Liver (tissue), 3 donors: Measurements from ENCODE around the gene ZNF718.
"Not testable (repeated sequence)": the region's sequence is repeated elsewhere in the genome, so short reads cannot be mapped to it uniquely, and the experiment has no call there.

Source experiments
- CTCF ChIP-seq: fragments of 150-350 bp; IDR thresholded peaks from 2 replicates; pipeline ENCODE4 v1.5.1; 2017; ENCODE audit warnings: improper control_type of control experiment, low read depth, low read length; ENCODE audit not compliant: missing input control
- GABPA ChIP-seq, 2 donors: IDR thresholded peaks in 1 of 2; conservative IDR thresholded peaks in 1 of 2; 2 replicates each; pipeline ENCODE4 v1.6.1; 2016; ENCODE audit warnings: antibody characterized with exemption in 2 of 2, mild to moderate bottlenecking in 1 of 2, moderate library complexity in 1 of 2
- HNF4A ChIP-seq, 2 donors: conservative IDR thresholded peaks; 2 replicates each; pipeline ENCODE4 v1.6.1; 2016; ENCODE audit warnings: antibody characterized with exemption in 2 of 2, mild to moderate bottlenecking in 2 of 2
- JUND ChIP-seq, 2 donors: IDR thresholded peaks; 2 replicates each; pipeline ENCODE4 v1.6.1; 2016; ENCODE audit warnings: antibody characterized with exemption in 2 of 2
- NR2F2 ChIP-seq: IDR thresholded peaks from 2 replicates; pipeline ENCODE4 v1.6.1; 2016; ENCODE audit warnings: antibody characterized with exemption
- RAD21 ChIP-seq, 2 donors: IDR thresholded peaks; 2 replicates each; pipeline ENCODE4 v1.6.1; 2016; ENCODE audit warnings: antibody characterized with exemption in 2 of 2, mild to moderate bottlenecking in 2 of 2
- REST ChIP-seq: IDR thresholded peaks from 2 replicates; pipeline ENCODE4 v1.6.1; 2016; ENCODE audit warnings: antibody characterized with exemption, mild to moderate bottlenecking
- RXRA ChIP-seq, 2 donors: IDR thresholded peaks; 2 replicates each; pipeline ENCODE4 v1.6.1; 2017 to 2018; ENCODE audit warnings: antibody characterized with exemption in 2 of 2, mild to moderate bottlenecking in 1 of 2
- SP1 ChIP-seq: IDR thresholded peaks from 2 replicates; pipeline ENCODE4 v1.6.1; 2018; ENCODE audit warnings: antibody characterized with exemption, mild to moderate bottlenecking
- TAF1 ChIP-seq: conservative IDR thresholded peaks from 2 replicates; pipeline ENCODE4 v1.6.1; 2016; ENCODE audit warnings: antibody characterized with exemption, mild to moderate bottlenecking
- YY1 ChIP-seq: IDR thresholded peaks from 2 replicates; pipeline ENCODE4 v1.6.1; 2016; ENCODE audit warnings: antibody characterized with exemption, mild to moderate bottlenecking
- ZBTB33 ChIP-seq: IDR thresholded peaks from 2 replicates; pipeline ENCODE4 v1.6.1; 2016; ENCODE audit warnings: antibody characterized with exemption
- donor health status: healthy.
- donor health status: healthy.

- not testable (repeated sequence) for TF ChIP-seq GABPA (IDR thresholded peaks at IDR 0.05 in 1 of 2, conservative IDR thresholded peaks at IDR 0.05 in 1 of 2); CTCF; RAD21 (IDR thresholded peaks at IDR 0.05); HNF4A (conservative IDR thresholded peaks at IDR 0.05); TAF1; REST; JUND (IDR thresholded peaks at IDR 0.05); YY1; RXRA (IDR thresholded peaks at IDR 0.05); ZBTB33; SP1; NR2F2
These were observed 70.9 kb downstream of the ZNF718 start for GRCh38 chr4:195159-195558.
